Measurements from ENCODE around the gene VIM. TPM values are rescaled to one million over a fixed set of nuclear protein-coding genes. Genes with fewer than 3 reads are reported as not detected.

Gene VIM
- total and polyA plus RNA-seq, 10 of the 15 experiments (the other 5 are each of a cell fraction or from before 2014, with no cell fraction given) = 44.2 to 287 (median 188) TPM

- ATAC-seq (no peak), FAIRE-seq (no peak), DNase-seq (ENCODE audit: low read depth, low spot score) (no peak)
- in situ Hi-C loops (cut with MboI) (no loop called here), intact Hi-C loops (cut with micrococcal nuclease; ENCODE audit: unreplicated experiment) (no loop called here)
- CTCF ChIA-PET = no interaction called here
- no peak overlapping the region for H3K9ac ChIP-seq (ENCODE audit: control insufficient read depth, insufficient read depth, low read length)
- 64% methylated on average over 3 of the region's 3 CpGs for WGBS (ENCODE audit: insufficient coverage, insufficient replicate concordance, low lambda C conversion rate, missing lambda C conversion rate)
- no peak overlapping the region for H3K4me3 ChIP-seq
- BruUV-seq (replicated peaks) = no TSS peak
- no peaks in the 10 kb centered on the region for H3K36me3 ChIP-seq (ENCODE audit: control insufficient read depth in 2 of 2, insufficient read depth in 2 of 2, low read length in 1 of 2)
- POLR2A ChIA-PET = no interaction called here
- H3K4me1 ChIP-seq (ENCODE audit: control insufficient read depth, insufficient read depth, low read length) = no peaks in the 10 kb centered on the region
- no peaks in the 10 kb centered on the region for H3K9me3 ChIP-seq (replicated peaks; ENCODE audit: control insufficient read depth, insufficient read depth, low read length)
- TF ChIP-seq RAD51 (IDR thresholded peaks at IDR 0.05) = no peak
- no peak for TF ChIP-seq HDGF (IDR thresholded peaks at IDR 0.05)
- TF ChIP-seq, protein P1, sequence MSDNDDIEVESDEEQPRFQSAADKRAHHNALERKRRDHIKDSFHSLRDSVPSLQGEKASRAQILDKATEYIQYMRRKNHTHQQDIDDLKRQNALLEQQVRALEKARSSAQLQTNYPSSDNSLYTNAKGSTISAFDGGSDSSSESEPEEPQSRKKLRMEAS (IDR thresholded peaks at IDR 0.05; ENCODE audit: low read depth, low read length) = no peak
- TF ChIP-seq, protein P2, sequence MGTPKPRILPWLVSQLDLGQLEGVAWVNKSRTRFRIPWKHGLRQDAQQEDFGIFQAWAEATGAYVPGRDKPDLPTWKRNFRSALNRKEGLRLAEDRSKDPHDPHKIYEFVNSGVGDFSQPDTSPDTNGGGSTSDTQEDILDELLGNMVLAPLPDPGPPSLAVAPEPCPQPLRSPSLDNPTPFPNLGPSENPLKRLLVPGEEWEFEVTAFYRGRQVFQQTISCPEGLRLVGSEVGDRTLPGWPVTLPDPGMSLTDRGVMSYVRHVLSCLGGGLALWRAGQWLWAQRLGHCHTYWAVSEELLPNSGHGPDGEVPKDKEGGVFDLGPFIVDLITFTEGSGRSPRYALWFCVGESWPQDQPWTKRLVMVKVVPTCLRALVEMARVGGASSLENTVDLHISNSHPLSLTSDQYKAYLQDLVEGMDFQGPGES (IDR thresholded peaks at IDR 0.05) = no peak
- no peak for TF ChIP-seq FOS (IDR thresholded peaks at IDR 0.05; ENCODE audit: borderline replicate concordance, extremely low read depth, insufficient read length)
- no peak for TF ChIP-seq ZBTB40 (IDR thresholded peaks at IDR 0.05; ENCODE audit: borderline replicate concordance)
- no peak for TF ChIP-seq ESRRA (IDR thresholded peaks at IDR 0.05; ENCODE audit: low read length)
- TF ChIP-seq TCF12 (IDR thresholded peaks at IDR 0.05; ENCODE audit: low read depth, low read length) = no peak
- no peak for TF ChIP-seq CHD2 (IDR thresholded peaks at IDR 0.05; ENCODE audit: borderline replicate concordance, low read depth, low read length)
- TF ChIP-seq BMI1 (IDR thresholded peaks at IDR 0.05; ENCODE audit: borderline replicate concordance) = no peak
- no peak for TF ChIP-seq BCL11A (IDR thresholded peaks at IDR 0.05; ENCODE audit: low read depth, low read length)
- TF ChIP-seq SIX5 (IDR thresholded peaks at IDR 0.05; ENCODE audit: low read depth, low read length, severe bottlenecking) = no peak
- TF ChIP-seq RELA (IDR thresholded peaks at IDR 0.05; ENCODE audit: borderline replicate concordance, partially characterized antibody) = no peak
- no peak for TF ChIP-seq ZSCAN29 (IDR thresholded peaks at IDR 0.05)
- TF ChIP-seq TCF3 (IDR thresholded peaks at IDR 0.05; ENCODE audit: borderline replicate concordance, insufficient read depth, low read depth, low read length) = no peak
- TF ChIP-seq LARP7 (IDR thresholded peaks at IDR 0.05) = no peak
- no peak for TF ChIP-seq MEF2A (IDR thresholded peaks at IDR 0.05; ENCODE audit: insufficient read depth, low read depth, low read length)
- TF ChIP-seq KAT2A (conservative IDR thresholded peaks at IDR 0.05; ENCODE audit: control insufficient read depth, low read depth, low read length) = no peak
- TF ChIP-seq RAD21 (IDR thresholded peaks at IDR 0.05; ENCODE audit: insufficient read depth, low read depth, low read length) = no peak
- no peak for TF ChIP-seq TAF1 (IDR thresholded peaks at IDR 0.05; ENCODE audit: borderline replicate concordance, low read depth, low read length)
- H3K79me2 ChIP-seq (ENCODE audit: control insufficient read depth, insufficient read depth, low read length) = no peaks in the 10 kb centered on the region
- no peak overlapping the region for H3K4me2 ChIP-seq (ENCODE audit: control insufficient read depth, insufficient read depth)
- H4K20me1 ChIP-seq (ENCODE audit: control insufficient read depth, insufficient read depth) = no peaks in the 10 kb centered on the region
- H2AFZ ChIP-seq (ENCODE audit: control insufficient read depth, low read depth, low read length) = no peak overlapping the region
- H3K27ac ChIP-seq (ENCODE audit: control insufficient read depth, insufficient read depth) = no peak overlapping the region
- SMC1A ChIA-PET (ENCODE audit: uncharacterized antibody, unreplicated experiment) = interaction anchor here (1.1 to 1.5 kb wide), 2 partner anchors 10 to 18 kb away, joined by 3 to 4 read pairs; no protein-coding TSS in a partner anchor
- RAD21 ChIA-PET (ENCODE audit: unreplicated experiment) = no interaction called here
- no peaks in the 10 kb centered on the region for H3K27me3 ChIP-seq (replicated peaks in 1 of 2; ENCODE audit: control insufficient read depth in 2 of 2, insufficient read depth in 2 of 2, low read length in 1 of 2)
Observed at GRCh38 chr10:17181751-17182150, 46.3 kb upstream of the VIM start.
